Medulla oblongata (tissue), 1 donor: ENCODE results near the gene KCNMA1.
"Not testable (repeated sequence)": the region's sequence is repeated elsewhere in the genome, so short reads cannot be mapped to it uniquely, and the experiment has no call there.

Experiments used
- DNase-seq: peaks from one replicate; pipeline ENCODE4 v3.0.0-alpha.2; 2015; ENCODE audit errors: extremely low spot score

The KCNMA1 gene

DNA sequence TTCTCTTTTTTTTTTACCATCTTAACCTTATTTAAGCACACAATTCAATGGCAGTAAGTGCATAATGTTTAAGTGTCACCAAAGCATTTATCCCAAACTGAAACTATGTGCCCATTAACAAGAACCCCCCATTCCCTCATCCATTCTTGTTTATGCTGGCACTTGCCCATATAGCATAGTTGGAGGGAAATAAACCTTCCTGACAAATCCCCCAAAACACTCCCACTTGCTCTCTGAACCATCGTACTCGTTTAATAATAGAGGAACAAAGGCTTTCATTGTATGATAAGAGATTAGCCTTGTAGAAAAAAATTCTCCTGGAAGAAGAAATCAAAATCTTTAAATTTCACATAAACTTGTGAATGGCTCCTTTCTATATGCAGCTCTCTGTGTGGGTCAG lies 26.4 kb upstream of the KCNMA1 start:
- no peak for DNase-seq

DNA sequence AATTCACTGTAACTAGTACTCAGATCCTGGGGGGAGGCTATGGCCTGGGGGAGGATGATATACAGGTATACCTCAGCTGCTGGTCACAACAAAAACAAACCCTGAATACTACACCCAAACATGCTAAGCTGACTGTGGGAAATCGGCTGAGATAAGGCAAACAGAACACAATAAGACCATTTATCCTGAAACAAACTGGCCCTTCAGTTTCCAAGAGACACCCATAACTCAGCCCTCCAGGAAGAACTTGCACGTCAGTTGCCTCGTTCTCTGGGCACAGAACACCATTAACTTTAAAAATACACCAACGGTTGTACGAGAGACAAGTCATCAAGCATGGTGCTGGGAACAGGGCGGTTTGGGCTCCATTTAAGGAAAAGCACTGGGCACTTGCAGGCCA lies 24.1 kb upstream of the KCNMA1 start:
- peak; percentile 19 for DNase-seq

DNA sequence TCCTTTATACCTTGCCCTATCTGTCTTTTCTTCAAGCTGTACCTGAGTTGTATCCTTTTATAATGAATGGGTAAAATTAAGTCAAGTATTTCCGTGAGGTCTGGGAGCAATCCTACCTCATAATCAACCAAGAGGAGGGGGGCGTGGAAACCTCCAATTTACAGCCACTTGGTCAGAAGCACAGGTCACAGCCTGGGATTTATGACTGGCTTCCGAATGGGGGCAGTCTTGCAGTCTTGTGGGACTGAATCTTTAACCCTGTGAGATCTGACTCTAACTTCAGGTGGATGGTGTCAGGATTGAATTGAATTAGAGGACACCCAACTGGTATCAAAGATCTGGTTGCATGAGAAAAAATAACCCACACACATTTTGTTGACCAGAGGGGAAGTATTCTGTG lies 23.5 kb upstream of the KCNMA1 start:
- DNase-seq, result no peak

DNA sequence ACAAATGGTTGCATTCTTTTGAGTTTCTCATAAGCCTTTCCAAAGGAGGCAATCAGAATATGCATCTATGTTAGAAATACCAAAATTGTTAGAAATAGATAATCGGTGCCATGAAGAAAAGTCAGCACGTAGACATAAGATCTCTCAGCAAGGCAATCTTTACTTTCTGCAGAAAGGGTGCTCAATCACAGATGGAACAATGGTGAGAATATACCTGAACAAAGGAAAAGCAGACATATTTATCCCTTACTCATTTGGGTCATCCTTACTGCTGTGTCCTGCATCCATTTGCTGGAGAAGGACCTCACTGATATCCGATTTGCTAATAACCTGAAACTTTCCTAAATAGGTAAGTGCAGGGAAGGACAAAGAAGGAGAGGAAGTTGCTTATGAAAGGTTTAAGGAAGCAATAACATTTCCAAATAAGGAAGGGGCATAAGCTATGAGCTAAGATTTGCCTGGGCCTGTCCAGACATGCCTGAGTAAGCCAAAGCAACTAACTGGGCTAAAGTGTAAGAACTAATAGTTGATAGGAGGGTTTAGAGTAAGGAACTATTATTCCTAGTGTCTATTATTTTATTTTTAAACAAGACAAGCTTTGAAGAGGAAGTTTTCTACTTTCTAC lies 21.6 kb upstream of the KCNMA1 start:
- DNase-seq, result not testable (repeated sequence)

DNA sequence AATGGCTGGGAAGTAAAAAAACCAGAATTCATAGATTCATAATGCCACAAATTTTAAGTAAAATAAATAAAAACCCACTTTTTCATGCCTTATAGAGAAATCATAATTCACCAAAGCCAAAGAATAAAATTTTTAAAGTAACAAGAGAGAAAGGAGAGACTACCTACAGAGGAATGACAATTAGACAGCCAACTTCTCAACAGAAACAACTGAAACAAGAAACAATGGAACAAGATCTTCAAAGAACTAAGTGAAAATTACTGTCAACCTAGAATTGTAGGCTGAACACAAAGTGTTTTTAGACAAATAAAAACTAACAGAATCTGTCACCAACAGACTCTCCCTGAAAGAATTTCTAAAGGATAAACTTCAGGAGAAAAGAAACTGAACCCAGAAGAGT lies 15.6 kb upstream of the KCNMA1 start:
- DNase-seq, result no peak

DNA sequence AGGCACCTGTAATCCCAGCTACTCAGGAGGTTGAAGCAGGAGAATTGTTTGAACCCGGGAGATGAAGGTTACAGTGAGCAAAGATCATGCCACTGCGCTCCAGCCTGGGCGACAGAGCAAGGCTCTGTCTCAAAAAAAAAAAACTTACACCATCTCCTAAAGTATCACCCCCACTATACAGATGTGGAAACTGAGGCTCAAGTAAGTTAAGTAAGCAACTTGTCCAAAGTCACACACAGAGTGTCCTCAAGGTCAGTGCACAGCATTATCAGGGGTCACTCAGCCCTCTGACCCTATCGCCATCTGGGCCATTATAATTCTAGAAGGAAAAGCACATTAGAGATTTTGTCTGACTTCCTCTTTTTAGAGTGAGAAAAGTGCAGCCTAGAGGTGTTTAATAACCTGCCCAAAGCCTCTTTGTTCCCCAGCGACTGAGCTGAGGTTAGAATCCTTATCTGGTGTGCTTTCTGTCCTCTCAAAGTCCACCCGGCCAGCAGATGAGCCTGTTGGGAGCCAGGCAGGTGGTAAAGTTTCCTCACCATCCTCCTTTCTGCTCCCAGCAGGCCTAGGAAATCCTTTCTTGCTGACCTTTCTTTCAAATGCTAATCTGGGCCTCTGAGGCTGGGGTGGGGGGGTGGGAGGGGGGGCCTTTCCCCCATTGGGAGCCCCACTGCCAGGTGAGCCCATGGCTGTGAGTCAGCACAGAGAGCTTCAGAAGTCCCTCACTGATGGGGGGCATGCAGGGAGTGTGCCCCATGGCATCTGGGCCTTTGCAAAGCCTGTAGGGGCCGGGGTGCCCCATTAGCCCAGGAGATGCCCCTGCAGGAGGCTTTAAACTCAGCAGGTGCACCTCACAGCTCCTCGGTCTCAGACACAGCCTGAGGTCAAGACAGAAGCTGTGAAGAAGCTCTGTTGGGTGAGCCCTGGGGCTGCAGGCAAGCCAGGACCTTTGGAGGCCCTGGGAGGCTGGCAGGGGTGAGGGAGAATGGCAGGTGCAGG lies 12.0 kb upstream of the KCNMA1 start:
- no peak for DNase-seq

DNA sequence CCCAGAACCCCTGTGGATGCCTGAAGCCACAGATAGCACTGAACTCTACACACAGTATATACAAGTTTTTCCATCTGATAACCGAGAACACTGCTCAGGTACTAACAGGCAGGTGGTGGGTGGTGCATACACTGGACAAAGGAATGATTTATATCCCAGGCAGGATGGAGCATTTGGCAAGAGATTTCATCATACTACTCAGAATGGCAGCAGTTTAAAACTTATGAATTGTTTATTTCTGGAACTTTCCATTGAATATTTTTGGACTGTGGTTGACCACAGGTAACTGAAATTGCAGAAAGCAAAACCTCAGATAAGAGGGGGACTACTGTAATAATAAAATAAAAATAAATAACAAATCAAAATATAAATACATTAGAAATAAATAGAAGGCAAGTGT lies 10.9 kb upstream of the KCNMA1 start:
- DNase-seq, result no peak

DNA sequence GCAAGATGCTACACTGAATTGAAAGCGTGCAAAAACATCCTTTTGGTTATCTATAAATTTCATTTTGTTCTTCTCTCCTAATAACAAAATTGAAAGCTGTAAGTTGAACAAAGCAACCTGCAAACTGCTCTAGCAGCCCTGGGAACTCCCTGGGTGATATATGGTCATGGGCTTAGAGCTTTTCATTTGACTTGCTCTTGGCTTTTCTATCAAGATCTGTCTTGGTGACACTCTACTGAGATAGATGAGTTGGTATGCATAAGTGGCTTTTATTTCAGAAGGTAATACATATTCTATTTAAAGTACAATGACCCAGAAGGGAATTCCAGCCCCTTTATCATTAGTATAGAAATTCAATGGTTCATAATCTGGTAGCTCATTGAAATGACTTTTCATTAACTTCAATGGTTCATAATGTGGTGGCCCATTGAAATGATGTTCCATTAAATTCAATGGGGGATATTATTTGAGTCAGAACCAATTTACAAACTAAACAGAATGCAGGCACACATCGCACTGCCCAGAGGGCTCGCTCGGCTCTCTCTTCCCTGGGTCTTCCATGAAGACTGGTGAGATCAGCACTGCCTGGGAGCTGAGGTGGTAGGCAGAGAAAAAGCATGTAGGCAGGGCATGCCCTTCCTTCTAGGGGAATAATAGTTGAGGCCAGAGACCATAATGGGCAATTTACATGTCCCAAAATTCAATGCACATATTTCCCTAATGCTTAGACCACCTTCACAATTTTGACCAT lies 10.1 kb upstream of the KCNMA1 start:
- DNase-seq, result no peak

DNA sequence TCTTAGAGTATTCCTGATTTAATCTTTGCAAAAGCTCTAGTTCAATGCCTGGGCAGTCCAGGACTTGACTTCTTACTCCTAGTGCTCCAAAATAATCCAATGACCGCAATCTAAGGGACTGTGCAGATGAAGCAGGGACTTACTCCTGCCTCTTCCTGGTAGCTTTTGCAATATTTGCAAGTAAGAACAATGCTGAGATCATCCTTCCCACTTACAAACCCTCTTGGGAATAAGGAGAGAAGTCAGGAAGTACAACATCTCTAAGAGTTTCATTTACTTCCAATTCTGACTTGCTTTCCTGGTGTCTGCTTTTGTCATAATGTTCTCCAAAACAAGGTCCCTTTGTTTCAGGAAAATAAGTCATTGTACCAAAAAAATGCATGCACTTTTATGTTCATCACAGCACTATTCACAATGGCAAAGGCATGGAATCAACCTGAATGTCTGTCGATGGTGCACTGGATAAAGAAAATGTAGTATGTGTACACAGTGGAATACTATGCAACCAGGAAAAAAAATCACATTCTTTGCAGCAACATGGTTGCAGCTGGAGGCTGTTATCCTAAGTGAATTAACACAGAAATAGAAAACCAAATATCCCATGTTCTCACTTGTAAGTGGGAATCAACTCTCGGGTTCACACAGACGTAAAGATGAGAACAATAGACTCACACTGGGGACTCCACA lies 7.1 kb upstream of the KCNMA1 start:
- DNase-seq, result no peak

DNA sequence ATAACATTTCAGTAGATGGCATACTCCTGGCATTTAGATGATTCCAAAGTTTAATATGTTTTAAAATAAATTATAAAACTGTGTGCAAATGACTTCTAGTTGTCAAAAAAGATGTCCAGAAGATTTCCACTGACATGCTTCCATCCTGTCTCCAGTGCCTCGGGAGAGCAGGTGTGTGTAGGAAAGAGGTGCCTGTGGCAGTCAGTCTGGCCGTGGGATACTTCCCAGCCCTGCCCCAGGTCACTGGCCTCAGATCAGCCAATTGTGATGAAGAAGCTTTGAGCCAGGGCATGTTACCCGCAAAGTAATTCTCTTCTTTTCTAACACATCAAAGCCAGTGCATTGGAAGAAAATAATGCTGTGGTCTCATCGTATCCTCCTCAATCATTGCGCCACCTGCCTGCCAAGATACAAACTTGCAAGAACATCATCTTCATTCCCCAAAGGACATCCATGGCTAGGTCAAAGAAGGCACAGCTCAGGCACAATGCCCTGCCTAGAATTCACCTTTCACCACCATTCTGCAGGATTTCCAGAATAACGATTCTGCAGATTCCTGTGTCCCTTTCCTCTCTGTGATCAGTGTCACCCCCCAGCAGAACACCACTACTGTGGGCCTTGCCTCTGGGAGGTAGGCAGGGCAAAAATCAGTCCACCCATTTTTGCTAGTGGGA lies 6.3 kb upstream of the KCNMA1 start:
- peak; percentile 51 for DNase-seq

DNA sequence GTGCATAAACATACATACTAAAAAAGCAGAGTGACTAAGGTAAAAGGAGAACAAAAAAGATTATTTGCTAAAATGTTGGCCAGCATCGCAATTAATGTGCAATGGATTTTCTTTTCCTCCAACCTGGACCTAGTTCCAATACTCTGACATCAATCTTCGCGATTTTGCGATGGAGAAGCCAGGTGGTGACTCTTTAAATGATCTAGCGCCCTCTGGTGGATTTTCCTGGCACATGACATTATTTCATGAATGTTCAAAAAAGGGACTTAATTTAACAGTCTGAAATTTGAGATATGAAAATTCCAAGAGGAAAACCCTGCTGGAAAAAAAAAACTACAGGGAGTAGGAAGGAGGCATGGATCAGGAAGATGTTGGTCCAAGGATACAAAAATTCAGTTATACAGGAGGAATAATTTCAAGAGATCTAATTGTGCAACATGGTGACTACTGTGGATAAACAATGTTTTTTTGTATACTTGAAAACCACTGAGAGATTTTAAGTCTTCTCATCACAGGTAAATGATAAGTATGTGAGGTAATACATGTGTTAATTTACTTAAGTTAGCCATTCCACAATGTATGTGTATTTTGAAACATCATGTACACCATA lies 4.3 kb upstream of the KCNMA1 start:
- peak; percentile 92 for DNase-seq

DNA sequence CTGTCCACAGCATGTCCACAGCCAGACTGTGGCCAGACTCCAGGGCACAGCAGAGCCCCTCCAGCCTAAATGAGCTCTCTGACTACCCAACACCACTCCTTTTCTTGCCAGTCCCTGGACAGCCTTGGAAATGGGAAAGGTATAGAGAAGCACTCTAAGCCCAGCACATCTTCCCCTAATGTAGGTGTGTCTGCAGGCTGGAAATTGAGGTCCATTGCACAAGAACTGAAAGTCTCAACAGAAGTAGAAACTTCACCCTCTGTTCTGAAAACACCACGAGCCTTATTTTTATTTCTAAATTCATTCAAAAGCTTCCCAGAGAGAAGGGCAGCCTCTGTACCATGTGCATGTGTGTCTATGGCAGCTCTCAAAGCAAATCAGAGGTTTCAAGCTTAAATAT lies 3.7 kb upstream of the KCNMA1 start:
- DNase-seq, result no peak

DNA sequence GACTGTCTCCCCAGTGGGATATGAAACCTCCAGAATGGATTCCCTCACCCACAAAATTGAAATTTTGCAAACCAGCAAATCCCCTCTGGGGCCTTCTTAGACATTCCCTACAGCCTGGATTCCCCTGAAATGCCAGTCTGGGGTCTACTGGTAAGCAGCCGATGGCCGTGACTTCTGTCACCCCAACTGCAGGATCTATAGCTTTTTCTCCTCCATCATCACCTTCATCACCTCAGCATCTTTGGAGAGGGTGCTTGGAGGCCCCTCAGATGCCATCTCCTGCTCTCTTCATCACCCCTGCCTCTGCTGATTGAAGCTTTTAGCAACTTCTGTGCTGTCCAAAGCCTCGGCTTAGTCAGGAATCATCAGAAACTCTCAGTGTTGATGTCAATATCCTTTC lies 2.6 kb upstream of the KCNMA1 start:
- DNase-seq, result no peak

DNA sequence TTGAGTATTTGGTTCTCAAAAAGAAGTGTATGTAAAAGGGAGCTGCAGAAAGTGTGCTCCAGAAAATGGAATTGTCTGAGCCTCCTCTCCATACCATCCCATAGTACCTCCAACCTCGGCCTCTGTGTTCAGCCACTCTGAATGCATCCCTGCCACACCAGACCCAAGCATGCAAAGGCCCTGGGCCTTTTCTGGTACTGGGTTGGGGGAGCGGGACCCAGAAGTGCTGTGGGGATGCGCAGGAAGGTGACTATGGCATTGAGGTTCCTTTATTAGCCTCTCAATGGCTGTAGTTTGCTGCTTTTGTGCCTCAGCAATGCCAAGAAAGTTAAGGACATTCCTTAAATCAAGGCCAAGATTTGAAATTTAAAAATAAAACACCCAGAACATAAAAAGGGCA lies 2.1 kb upstream of the KCNMA1 start:
- DNase-seq, result no peak

DNA sequence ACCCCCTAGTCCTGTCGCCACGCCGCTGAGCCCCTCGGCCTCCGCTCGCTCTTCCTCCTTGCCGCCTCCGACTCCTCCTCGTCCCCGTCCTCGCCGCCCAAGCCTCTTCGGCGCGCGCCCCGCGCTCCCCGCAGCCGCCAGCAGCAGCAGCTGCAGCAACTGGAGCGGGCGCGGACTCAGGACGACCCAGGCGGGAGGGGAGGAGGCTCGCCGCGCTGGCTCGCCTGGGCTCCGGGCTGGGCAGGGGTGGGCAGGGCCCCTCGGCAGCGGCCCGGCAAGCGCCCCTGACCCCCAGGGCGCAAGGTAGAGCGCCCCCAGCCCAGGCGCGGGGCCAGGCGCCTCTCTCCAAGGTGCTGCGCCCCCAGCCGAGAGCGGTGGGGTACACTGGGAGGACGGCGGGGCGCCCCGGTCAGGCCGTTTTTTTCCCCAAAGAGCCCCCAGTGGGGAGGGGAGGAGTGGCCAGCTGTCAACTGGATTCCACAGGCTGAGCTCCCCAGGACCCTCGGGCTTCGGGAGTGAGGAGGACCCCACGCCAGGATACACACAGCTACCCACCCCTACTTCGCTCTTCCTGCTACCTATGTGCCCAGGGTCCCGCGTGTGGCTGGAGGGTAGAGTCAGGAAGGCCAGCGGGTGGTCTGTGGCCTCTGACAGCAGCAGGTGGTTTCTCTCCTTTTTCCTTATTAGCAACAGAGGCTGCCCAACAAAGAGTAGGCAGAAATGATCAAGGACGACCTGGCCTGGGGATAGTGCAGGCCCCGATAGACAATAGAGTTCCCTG lies 903 bp upstream of the KCNMA1 start:
- DNase-seq, result no peak

DNA sequence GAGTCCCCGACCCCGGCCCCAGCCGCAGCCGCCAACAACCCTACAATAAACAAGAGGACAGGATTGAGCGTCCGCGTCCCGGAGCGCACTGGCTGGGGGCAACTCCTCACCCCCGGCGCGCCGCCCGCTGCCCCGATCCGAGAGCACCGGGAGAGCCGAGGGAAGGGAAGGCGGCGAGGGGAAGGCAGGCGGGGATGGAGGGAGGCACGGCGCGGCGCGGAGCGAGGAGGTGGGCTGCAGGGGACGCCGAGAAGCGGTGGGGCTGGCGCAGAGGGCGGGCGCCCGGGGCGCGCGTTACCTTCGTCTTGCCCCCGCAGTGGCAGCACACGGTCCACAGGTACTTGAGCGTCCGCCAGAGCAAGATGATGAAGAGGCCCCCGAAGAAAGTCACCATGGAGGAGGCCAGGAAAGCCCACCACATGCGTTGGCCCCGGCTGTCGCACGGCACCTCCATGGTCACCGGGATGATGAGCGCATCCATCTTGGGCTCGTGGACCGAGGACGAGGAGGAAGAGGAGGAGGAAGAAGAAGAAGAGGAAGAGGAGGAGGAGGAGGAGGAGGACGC lies 559 bp downstream of the KCNMA1 start:
- DNase-seq, result no peak

DNA sequence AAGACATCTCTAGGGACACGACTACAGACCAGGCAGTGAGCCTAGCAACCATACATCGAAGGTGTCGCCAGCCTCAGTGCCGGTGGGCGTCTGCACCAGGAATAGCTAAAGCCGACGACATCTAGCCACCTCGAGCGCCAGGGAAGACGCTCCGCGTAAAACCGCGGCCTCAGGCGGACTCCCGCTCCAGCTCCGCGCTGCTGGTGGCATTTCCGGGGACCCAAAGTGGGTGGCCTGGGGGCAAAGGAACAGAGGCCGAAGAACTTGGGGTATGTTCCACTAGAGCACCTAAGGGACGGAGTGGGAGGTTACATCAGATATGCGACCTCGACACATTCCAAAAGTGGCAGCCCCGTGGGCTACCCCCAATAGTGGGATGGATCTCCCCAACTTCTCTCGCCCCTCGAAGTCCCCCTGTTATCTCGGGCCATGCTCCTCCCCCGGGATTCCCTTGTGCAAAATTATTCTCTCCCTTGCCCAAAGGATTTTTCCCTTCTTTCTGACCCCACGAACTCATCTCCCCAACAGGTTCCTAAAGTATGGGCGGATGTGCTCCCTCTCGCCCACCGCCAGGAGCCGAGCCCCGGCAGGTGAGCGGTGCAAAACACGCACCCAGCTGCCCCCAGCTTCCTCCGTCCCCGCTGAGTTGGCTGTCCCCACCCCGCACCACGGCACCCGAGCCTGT lies 1.2 kb downstream of the KCNMA1 start:
- no peak for DNase-seq

DNA sequence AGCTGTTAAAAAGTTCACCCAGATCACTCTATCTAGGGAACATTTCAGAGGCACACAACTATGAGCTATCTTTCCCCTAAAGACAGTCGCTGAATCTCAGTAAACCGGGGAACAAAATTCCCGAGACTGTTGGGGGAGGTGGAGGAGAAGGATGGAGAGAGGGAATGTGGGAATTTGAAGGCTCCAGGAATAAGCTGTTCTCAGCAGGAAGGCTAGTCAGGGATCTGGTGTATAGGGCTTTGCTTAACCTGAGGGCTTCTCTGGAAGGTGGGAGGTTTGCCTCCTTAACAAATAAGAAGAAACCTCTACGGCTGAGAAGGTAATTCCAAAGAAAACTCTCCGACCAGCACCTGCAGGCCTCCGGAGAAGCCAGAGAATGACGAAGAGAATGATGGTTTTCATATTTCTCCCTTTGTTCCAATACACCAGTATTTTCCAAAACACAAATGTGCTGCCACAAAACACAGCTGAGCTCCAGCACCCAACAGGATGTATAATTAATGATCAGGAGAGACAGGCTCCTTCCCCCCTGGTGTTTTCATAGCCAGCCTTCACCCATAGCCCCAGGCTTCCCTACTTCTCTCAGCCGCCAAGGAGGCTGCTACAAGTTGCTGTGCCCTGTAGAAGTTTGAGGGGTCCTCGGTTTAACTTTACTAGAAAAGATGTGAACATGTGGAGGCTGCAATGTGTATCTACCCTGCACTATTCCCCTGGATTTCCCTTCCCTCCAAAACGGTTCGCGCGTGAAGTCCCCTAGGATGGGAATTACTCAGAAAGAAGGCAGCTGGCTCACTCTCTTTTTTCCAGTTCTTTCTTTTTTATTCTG lies 2.0 kb downstream of the KCNMA1 start:
- DNase-seq, result no peak
